Subcutaneous adipose tissue (tissue), 4 donors: ENCODE data around the gene TMEM138. TPM values are rescaled to one million over a fixed set of nuclear protein-coding genes. Genes with fewer than 3 reads are reported as not detected.

Source experiments
- CTCF ChIP-seq: fragments of 450-650 bp; IDR thresholded peaks from one replicate; pipeline ENCODE4 v1.5.1; 2016; ENCODE audit warnings: low read depth, mild to moderate bottlenecking, control low read depth, antibody characterized with exemption, moderate library complexity
- total RNA-seq, 4 donors: library from RNA; depleted of rRNA; stranded (reverse); fragments of >200 nt; gene quantifications; one replicate each; pipeline ENCODE4 v1.1.0, GENCODE V29; 2016

Gene TMEM138
- total RNA-seq, 4 donors from 2014 or later, result 18.5 to 55.8 (median 22.3) TPM

GRCh38 chr11:61332281-61332796 lies 29.8 kb upstream of the TMEM138 start:
- no peak for TF ChIP-seq CTCF

- TF ChIP-seq CTCF, result no peak
Observed at GRCh38 chr11:61332797-61333549, 29.2 kb upstream of the TMEM138 start, which contains the start of the genes DDB1 and TKFC. Gene DDB1 (minus strand): TSS chr11:61333105. CDS start chr11:61332968, 137 bp downstream. Gene TKFC (plus strand): TSS chr11:61333228. CDS start chr11:61334729, 1,501 bp downstream.

GRCh38 chr11:61333550-61334433 lies 28.4 kb upstream of the TMEM138 start:
- no peak for TF ChIP-seq CTCF

- TF ChIP-seq CTCF, result no peak
Observed at GRCh38 chr11:61334434-61335354, 27.5 kb upstream of the TMEM138 start.

- no peak for TF ChIP-seq CTCF
Observed at GRCh38 chr11:61335355-61335710, 26.8 kb upstream of the TMEM138 start.

- no peak for TF ChIP-seq CTCF
Observed at GRCh38 chr11:61336171-61336935, 25.8 kb upstream of the TMEM138 start.
